CD14-positive monocyte (primary cell): ENCODE data around the gene PDE7B. TPM values are rescaled to one million over a fixed set of nuclear protein-coding genes. Genes with fewer than 3 reads are reported as not detected.

Experiments used
- DNase-seq, 3 donors: peaks; one replicate each; pipeline ENCODE4 v3.0.0-alpha.2; 2011 to 2022
- H2AFZ ChIP-seq: 2 replicates; pipeline ENCODE4 v1.6.0; 2012; ENCODE audit warnings: mild to moderate bottlenecking, low read depth, low read length, inconsistent platforms; ENCODE audit not compliant: insufficient read depth, poor library complexity, severe bottlenecking
- H3K27ac ChIP-seq, 2 donors: 1 replicate in 1 of 2; 2 replicates in 1 of 2; pipeline ENCODE4 v1.5.1; 2012 to 2013; ENCODE audit warnings: low read length in 2 of 2, control low read depth in 1 of 2, inconsistent platforms in 1 of 2, low read depth in 1 of 2, mild to moderate bottlenecking in 1 of 2
- H3K27me3 ChIP-seq, 2 donors: one replicate each; pipeline versions ENCODE4 v1.6.0 to v1.6.1; 2011 to 2013; ENCODE audit warnings: low read length in 2 of 2; ENCODE audit not compliant: control insufficient read depth in 2 of 2, insufficient read depth in 2 of 2
- H3K36me3 ChIP-seq, 2 donors: replicated peaks in 1 of 2; 1 replicate in 1 of 2; 2 replicates in 1 of 2; pipeline versions ENCODE4 v1.5.1 to v1.6.1; 2012 to 2013; ENCODE audit warnings: low read length in 2 of 2, control low read depth in 1 of 2, inconsistent platforms in 1 of 2, mild to moderate bottlenecking in 1 of 2; ENCODE audit not compliant: insufficient read depth in 2 of 2, control insufficient read depth in 1 of 2
- H3K4me1 ChIP-seq, 2 donors: 1 replicate in 1 of 2; 2 replicates in 1 of 2; pipeline versions ENCODE4 v1.5.1 to v1.6.1; 2012 to 2013; ENCODE audit warnings: low read length in 2 of 2, control low read depth in 1 of 2, inconsistent platforms in 1 of 2, mild to moderate bottlenecking in 1 of 2, moderate library complexity in 1 of 2; ENCODE audit not compliant: insufficient read depth in 2 of 2, control insufficient read depth in 1 of 2
- H3K4me2 ChIP-seq: replicated peaks from 2 replicates; pipeline ENCODE3; 2012; ENCODE audit warnings: low read length, moderate library complexity, mild to moderate bottlenecking; ENCODE audit not compliant: poor library complexity, severe bottlenecking; ENCODE audit errors: extremely low read depth
- H3K4me3 ChIP-seq, 3 experiments: fragments of 200-600 bp in 1 of 3; sonication (generic) in 1 of 3; replicated peaks in 1 of 3; 1 replicate in 2 of 3; 2 replicates in 1 of 3; pipeline ENCODE4 v1.5.1; 2011 to 2013; ENCODE audit warnings: low read length in 3 of 3, mild to moderate bottlenecking in 3 of 3, control low read depth in 2 of 3, low read depth in 2 of 3, inconsistent platforms in 1 of 3, moderate library complexity in 1 of 3
- H3K79me2 ChIP-seq: 2 replicates; pipeline ENCODE4 v1.6.0; 2012; ENCODE audit warnings: mild to moderate bottlenecking, control low read depth, inconsistent platforms, low read length, moderate library complexity; ENCODE audit not compliant: insufficient read depth
- H3K9ac ChIP-seq: 2 replicates; pipeline ENCODE4 v1.6.0; 2017; ENCODE audit warnings: low read length, mild to moderate bottlenecking; ENCODE audit not compliant: insufficient read depth, poor library complexity, severe bottlenecking
- H3K9me3 ChIP-seq, 2 donors: replicated peaks in 1 of 2; 1 replicate in 1 of 2; 2 replicates in 1 of 2; pipeline versions ENCODE4 v1.5.1 to v1.6.1; 2012 to 2013; ENCODE audit warnings: low read length in 2 of 2, control low read depth in 1 of 2; ENCODE audit not compliant: control insufficient read depth in 1 of 2, insufficient read depth in 1 of 2
- H4K20me1 ChIP-seq: 2 replicates; pipeline ENCODE4 v1.6.0; 2012; ENCODE audit warnings: mild to moderate bottlenecking, low read length, control low read depth, moderate library complexity; ENCODE audit not compliant: insufficient read depth
- H3K27ac Mint-ChIP-seq, 7 donors: one replicate each; pipeline ENCODE4 v1.8.0; 2020; ENCODE audit warnings: mild to moderate bottlenecking in 7 of 7, mixed read lengths in 7 of 7, moderate library complexity in 6 of 7, inconsistent platforms in 2 of 7
- H3K27me3 Mint-ChIP-seq, 3 donors: one replicate each; pipeline ENCODE4 v1.8.0; 2021 to 2022; ENCODE audit warnings: low read depth in 3 of 3, mild to moderate bottlenecking in 3 of 3, mixed read lengths in 3 of 3, moderate library complexity in 3 of 3, inconsistent platforms in 1 of 3
- H3K36me3 Mint-ChIP-seq, 2 donors: one replicate each; pipeline ENCODE4 v1.8.0; 2020; ENCODE audit warnings: mixed read lengths in 2 of 2, inconsistent platforms in 1 of 2, mild to moderate bottlenecking in 1 of 2
- H3K4me1 Mint-ChIP-seq: one replicate; pipeline ENCODE4 v1.8.0; 2020; ENCODE audit warnings: mild to moderate bottlenecking, mixed read lengths
- H3K4me3 Mint-ChIP-seq, 2 donors: one replicate each; pipeline ENCODE4 v1.8.0; 2020; ENCODE audit warnings: mild to moderate bottlenecking in 2 of 2, mixed read lengths in 2 of 2, moderate library complexity in 1 of 2
- H3K9me3 Mint-ChIP-seq, 7 donors: one replicate each; pipeline ENCODE4 v1.8.0; 2020 to 2022; ENCODE audit warnings: mixed read lengths in 7 of 7, mild to moderate bottlenecking in 6 of 7, moderate library complexity in 6 of 7, inconsistent platforms in 2 of 7
- CTCF ChIP-seq: fragments of 200-600 bp; IDR thresholded peaks from one replicate; pipeline ENCODE4 v1.8.0; 2022; ENCODE audit warnings: antibody characterized with exemption, mild to moderate bottlenecking
- WGBS: methylation state at CpG from one replicate; pipeline ENCODE4 v1.1.5; 2013; ENCODE audit warnings: missing lambda C conversion rate; ENCODE audit not compliant: insufficient coverage; 5-methylcytosine and 5-hydroxymethylcytosine counted together
- intact Hi-C, 2 donors: fragments of 100-400 bp; cut with micrococcal nuclease; formaldehyde crosslinking; loops; one replicate each; pipeline versions ENCODE4 v1.15.0 to v1.15.1; 2023
- polyA plus RNA-seq, 3 donors: library from polyadenylated mRNA; depleted of rRNA in 1 of 3; unstranded in 2 of 3; stranded (reverse) in 1 of 3; fragments of 300-500 nt in 2 of 3; fragments of >200 nt in 1 of 3; fragmentation: Illumina TruSeq in 2 of 3; gene quantifications; 1 replicate in 2 of 3; 2 replicates in 1 of 3; pipeline ENCODE4 v1.2.3, GENCODE V29; 2012 to 2021

PDE7B gene
- polyA plus RNA-seq, 3 donors: 0.37 to 1.1 (median 0.89) TPM

GRCh38 chr6:135875446-135875845 lies 23.9 kb downstream of the PDE7B start:
- no peaks in the 10 kb centered on the region for H3K27me3 Mint-ChIP-seq
- no peak overlapping the region for H3K4me3 Mint-ChIP-seq
- H3K27ac Mint-ChIP-seq: no peak overlapping the region
- Histone ChIP-seq H3K9me3 (no peaks in the 10 kb centered on the region), H3K27me3 (no peaks in the 10 kb centered on the region), H3K9ac (no peak overlapping the region), H3K36me3 (no peaks in the 10 kb centered on the region), H3K27ac (no peak overlapping the region), H3K4me1 (peaks cover 0 to 6% of the 10 kb centered on the region in 2 donors), H4K20me1 (no peaks in the 10 kb centered on the region), H3K79me2 (no peaks in the 10 kb centered on the region), H3K4me3 (no peak overlapping the region), H3K4me2 (no peak overlapping the region), H2AFZ (no peak overlapping the region)
- peaks cover 0 to 2% (median 0%) of the 10 kb centered on the region in 7 donors for H3K9me3 Mint-ChIP-seq
- no peak for TF ChIP-seq CTCF
- H3K36me3 Mint-ChIP-seq: no peaks in the 10 kb centered on the region
- no peak for DNase-seq
- intact Hi-C loops: no loop called here
- H3K4me1 Mint-ChIP-seq: peaks cover 7% of the 10 kb centered on the region
- WGBS: 100% methylated on average over 1 of the region's 2 CpGs

GRCh38 chr6:135876058-135876457 lies 24.6 kb downstream of the PDE7B start:
- Histone ChIP-seq H2AFZ (no peak overlapping the region), H3K4me2 (no peak overlapping the region), H3K27me3 (no peaks in the 10 kb centered on the region), H3K4me3 (no peak overlapping the region), H4K20me1 (no peaks in the 10 kb centered on the region), H3K9ac (no peak overlapping the region), H3K36me3 (no peaks in the 10 kb centered on the region), H3K9me3 (no peaks in the 10 kb centered on the region), H3K4me1 (peaks cover 5 to 12% of the 10 kb centered on the region in 2 donors), H3K79me2 (no peaks in the 10 kb centered on the region), H3K27ac (no peak overlapping the region)
- Mint-ChIP-seq H3K4me1 (peaks cover 13% of the 10 kb centered on the region), H3K36me3 (no peaks in the 10 kb centered on the region), H3K9me3 (peaks cover 0 to 2% (median 0%) of the 10 kb centered on the region in 7 donors), H3K27me3 (no peaks in the 10 kb centered on the region), H3K4me3 (no peak overlapping the region), H3K27ac (no peak overlapping the region)
- intact Hi-C loops: no loop called here
- WGBS: 100% methylated on average over 2 of the region's 4 CpGs
- TF ChIP-seq CTCF: no peak
- no peak for DNase-seq
